NCI-H345 treated with DMSO at 0.1 percent for 48 hours (cell line): ENCODE data around the gene SLC4A9.
A peak's percentile ranks its signal among the peaks of the same experiment; 100 is the strongest.
"Not testable (repeated sequence)": the region's sequence is repeated elsewhere in the genome, so short reads cannot be mapped to it uniquely, and the experiment has no call there.

Source experiments
- DNase-seq: peaks from one replicate; lab custom pipeline; 2025; ENCODE audit not compliant: unreplicated experiment; lab: John Stamatoyannopoulos, UW

Gene SLC4A9

GRCh38 chr5:140337880-140338279, 22.1 kb upstream of the SLC4A9 start:
- DNase-seq: no peak

GRCh38 chr5:140338336-140338735, 21.7 kb upstream of the SLC4A9 start:
- no peak for DNase-seq

DNA sequence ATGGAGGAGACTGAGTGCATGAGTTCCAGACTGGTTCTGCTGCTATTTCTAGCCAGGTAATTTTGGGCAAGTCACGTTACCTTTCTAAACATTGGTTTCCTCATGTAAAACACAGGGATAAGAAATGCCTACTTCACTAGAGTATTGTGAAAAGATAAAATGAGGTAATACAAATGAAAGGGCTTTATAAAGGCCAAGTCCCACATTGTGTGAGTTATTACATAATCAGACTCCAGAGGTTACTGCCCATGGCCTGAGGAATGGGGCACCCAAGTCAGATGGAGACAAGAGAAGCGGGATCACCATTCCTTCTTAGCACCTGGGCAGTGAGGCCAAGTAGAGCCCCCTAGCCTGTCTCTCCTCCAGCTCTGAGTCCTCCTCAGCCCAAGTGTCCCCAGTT, 21.1 kb upstream of the SLC4A9 start:
- no peak for DNase-seq

GRCh38 chr5:140339636-140340035, 20.4 kb upstream of the SLC4A9 start:
- DNase-seq: no peak

DNA sequence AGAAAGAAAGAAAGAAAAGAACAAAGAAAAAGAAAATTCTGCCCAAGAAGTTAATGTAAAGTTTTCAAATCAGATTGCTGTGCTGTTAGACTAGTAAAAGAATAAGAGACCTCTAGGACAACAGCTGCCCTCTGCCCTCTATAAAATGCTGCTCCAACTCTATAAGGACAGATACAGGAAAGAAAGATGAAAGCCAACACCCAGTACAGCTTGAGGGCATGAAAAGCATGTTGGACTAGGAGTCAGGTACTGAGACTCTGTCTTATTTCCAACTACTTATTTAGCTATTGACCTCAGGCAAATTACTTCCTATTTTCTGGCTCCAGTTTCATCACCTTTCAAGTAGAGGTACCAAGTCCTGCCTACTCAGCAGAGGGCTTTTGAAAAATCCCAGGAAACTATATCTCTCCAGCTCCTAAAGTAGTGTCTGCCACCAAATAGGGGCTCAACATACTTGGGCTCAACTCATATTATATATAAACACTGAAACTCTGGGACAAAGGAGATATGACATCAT, 19.3 kb upstream of the SLC4A9 start:
- DNase-seq: no peak

DNA sequence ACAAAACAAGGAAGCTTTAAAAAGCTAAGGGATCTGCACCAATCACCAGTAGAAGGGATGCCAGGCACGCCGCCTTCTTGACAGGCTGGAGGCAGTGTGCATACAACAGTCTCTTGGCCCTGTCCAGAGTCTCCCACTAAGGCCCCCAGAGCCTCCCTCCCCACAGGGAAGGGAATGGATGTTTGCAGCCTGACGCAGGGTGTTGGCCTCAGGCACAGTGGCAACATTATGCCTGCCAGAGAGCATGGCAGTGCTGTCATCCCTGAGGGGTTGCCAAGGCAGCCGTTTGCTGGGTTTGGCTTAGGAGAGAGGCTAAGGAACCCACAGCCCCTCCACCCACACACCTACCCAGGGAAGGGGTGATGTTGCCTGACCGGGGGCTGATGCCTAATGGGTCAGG, 18.4 kb upstream of the SLC4A9 start:
- DNase-seq: no peak

GRCh38 chr5:140342287-140342686, 17.7 kb upstream of the SLC4A9 start:
- DNase-seq: no peak

- DNase-seq: no peak
Observed at GRCh38 chr5:140342896-140343295, 17.1 kb upstream of the SLC4A9 start.

- DNase-seq: not testable (repeated sequence)
Observed at GRCh38 chr5:140343849-140344248, 16.1 kb upstream of the SLC4A9 start.

DNA sequence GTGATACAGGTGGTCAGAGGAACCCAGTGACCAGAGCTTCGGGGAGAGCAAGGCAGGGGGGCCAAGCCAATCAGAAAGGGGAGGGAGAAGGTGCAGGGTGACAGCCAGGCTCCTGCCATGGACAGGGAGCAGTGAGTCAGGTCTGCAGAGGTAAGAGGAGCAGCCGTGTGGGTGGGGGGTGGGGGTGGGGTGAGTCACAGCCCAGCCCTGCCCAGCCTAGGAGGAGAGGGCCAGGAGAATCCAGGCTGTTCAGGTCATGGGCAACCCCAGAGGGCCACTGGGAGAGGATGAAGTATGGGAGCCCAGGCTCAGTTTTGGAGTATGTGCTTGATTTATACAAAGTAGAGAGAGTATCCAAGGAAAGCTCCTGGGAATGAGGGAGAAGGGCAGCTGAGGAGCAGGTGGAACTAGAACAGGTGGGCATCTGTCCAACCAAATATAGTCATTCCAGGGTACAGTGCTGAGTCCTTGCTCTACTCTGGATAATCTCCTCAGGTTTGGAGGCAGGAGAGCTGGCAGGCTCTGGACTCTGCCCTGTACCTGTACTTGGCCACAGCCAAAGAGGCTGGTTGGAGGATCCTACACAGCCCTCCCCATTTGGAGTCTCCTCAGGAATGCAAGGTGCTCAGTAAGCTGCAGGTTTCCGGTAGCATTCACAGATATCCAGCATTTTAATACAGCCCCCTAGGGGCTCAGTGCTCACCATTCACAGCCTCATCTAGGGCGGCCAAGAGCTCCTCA, 15.1 kb upstream of the SLC4A9 start:
- no peak for DNase-seq

DNA sequence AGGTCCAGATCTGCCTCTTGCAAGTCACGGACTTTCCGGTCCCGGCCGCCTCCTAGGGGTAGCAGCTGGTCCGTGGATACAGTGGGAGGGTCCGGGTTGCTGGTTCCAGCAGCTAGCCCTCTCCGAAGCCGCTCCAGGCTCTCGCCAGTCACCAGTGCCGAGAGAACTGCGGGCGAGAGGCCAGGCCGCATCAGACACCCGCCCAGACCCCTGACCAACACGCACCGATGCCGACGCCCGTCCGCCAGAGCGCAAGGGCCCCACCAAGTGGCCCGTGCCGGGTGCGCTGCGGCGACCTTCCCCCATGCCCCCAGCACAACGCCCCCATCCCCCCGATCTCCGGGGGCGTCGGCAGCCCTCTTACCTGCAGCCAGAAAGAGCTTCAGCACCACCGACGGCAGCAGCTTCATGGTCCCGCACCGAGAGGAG, 14.1 kb upstream of the SLC4A9 start:
- no peak for DNase-seq

GRCh38 chr5:140346348-140347221, 13.4 kb upstream of the SLC4A9 start, which contains the start of gene HBEGF:
Gene HBEGF, minus strand, starts transcription at chr5:140346603. Its CDS starts 275 bp downstream, at chr5:140346328.
- peak; percentile 70 for DNase-seq

DNA sequence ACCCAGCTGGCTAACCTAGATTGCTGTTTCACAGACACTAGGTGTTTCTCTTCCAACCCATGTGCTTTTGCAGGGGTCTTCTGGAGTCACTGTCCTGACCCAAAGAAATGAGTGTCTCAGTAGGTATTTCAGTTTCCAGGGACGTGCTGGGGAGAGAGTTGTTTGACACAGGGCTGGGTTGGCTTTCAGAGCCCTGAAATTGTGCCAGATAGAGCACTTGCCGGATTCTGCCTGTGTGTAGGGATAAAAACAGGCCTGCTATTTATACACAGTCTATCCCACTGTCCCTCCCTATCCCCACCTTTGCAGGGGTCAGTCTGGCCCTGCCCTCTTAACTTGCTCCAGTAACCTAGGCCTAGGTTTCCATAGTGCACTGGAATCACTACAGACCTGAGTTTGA, 12.6 kb upstream of the SLC4A9 start:
- no peak for DNase-seq

- DNase-seq: no peak
Observed at GRCh38 chr5:140348104-140348503, 11.9 kb upstream of the SLC4A9 start.

DNA sequence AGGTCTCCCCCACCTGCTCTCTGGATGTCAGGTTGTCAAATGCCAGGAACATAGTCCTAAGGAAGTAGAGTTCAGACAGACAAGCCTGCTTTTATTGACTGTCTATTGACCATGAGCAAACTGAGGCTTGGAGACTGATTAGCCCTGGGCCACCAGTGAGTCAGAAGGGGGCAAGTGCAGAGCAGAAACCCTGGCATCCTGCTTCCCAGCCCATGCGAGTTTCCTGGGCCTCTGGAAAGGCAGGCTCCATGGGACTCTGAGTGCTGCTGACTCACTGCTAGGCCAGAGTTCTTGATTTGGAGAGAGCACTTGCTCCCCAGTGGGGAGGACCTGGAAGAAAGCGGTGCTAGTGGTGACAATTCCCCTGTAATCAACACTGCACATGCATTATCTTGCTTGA, 10.8 kb upstream of the SLC4A9 start:
- DNase-seq: no peak

GRCh38 chr5:140351609-140352334, 8.2 kb upstream of the SLC4A9 start:
- peak; percentile 74 for DNase-seq

GRCh38 chr5:140355546-140355945, 4.4 kb upstream of the SLC4A9 start:
- DNase-seq: no peak

- DNase-seq: no peak
Observed at GRCh38 chr5:140356853-140357725, 2.9 kb upstream of the SLC4A9 start.

GRCh38 chr5:140357726-140358093, 2.3 kb upstream of the SLC4A9 start:
- peak; percentile 85 for DNase-seq

GRCh38 chr5:140358738-140359310, 1.2 kb upstream of the SLC4A9 start:
- DNase-seq: no peak
